GM21786 (cell line): Measurements from ENCODE around the gene STK35.
"Not testable (repeated sequence)": the region's sequence is repeated elsewhere in the genome, so short reads cannot be mapped to it uniquely, and the experiment has no call there.

Experiments used
- ATAC-seq: cut with Tn5 transposase; IDR thresholded peaks from one replicate; pipeline ENCODE4 v1.9.1; 2021; ENCODE audit not compliant: unreplicated experiment

STK35 gene

GRCh38 chr20:2179949-2180348 is 78.3 kb downstream of the STK35 start:
- ATAC-seq = no peak

GRCh38 chr20:2183381-2183780 is 81.8 kb downstream of the STK35 start:
- no peak for ATAC-seq

GRCh38 chr20:2184933-2185332 is 83.3 kb downstream of the STK35 start:
- ATAC-seq = not testable (repeated sequence)

GRCh38 chr20:2195614-2196013 is 94.0 kb downstream of the STK35 start:
- no peak for ATAC-seq

GRCh38 chr20:2197166-2197565 is 95.5 kb downstream of the STK35 start:
- no peak for ATAC-seq
